Skin epidermis (tissue), 12 donors: Measurements from ENCODE around the gene KSR2.
"Not testable (repeated sequence)": the region's sequence is repeated elsewhere in the genome, so short reads cannot be mapped to it uniquely, and the experiment has no call there.

Source experiments
- H3K27ac ChIP-seq, 21 experiments: fragments of 200-600 bp; sonication (generic) in 11 of 21; one replicate each; pipeline ENCODE4 v1.5.0; 2020; ENCODE audit warnings: mild to moderate bottlenecking in 3 of 21, inconsistent platforms in 2 of 21, moderate library complexity in 2 of 21
- H3K4me3 ChIP-seq, 7 experiments: fragments of 200-600 bp; sonication (generic) in 2 of 7; one replicate each; pipeline ENCODE4 v1.5.0; 2020; ENCODE audit warnings: inconsistent platforms in 2 of 7, mild to moderate bottlenecking in 2 of 7, moderate library complexity in 1 of 7

The KSR2 gene

GRCh38 chr12:117790948-117791347, 177.8 kb downstream of the KSR2 start:
- H3K4me3 ChIP-seq: no peak overlapping the region
- no peak overlapping the region for H3K27ac ChIP-seq

DNA sequence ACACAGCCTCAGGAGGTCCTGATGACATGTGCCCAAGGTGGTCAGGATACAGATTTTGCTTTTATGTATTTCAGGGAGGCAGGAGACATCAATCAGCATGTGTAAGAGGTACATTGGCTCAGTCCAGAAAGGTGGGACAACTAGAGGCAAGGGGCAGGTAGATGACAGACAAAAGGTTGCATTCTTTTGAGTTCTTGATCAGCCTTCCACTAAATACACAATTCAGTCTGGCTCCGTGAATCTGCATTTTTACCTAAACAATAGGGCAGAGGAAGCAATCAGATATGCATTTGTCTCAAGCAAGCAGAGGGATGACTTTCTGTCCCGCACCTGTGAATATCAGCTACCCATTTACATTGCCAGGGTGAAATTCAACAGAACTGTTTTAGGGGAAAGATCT, 178.6 kb downstream of the KSR2 start:
- H3K4me3 ChIP-seq: no peak overlapping the region
- no peak overlapping the region for H3K27ac ChIP-seq

- Histone ChIP-seq H3K4me3 (no peak overlapping the region), H3K27ac (no peak overlapping the region)
Observed at GRCh38 chr12:117789195-117789912, 179.4 kb downstream of the KSR2 start.

DNA sequence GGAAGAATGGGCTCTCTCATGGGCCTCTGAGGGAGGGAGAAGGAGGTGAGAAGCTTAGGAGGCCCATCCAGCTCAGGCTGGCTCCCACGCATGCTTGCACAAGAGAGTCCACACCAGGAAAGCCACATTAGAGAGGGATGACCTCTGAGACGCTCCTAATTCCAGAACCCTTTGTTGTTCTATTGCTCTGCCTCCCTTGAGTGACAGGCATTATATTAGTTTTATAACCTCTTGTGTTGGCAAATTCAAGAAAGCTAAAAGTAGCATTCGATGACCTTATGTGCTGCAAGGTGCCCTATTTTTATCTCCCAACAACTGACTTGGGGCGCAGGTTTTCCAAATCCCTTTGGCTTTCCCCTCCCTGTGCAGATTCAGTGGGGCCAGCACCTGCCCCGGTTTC, 190.1 kb downstream of the KSR2 start:
- Histone ChIP-seq H3K4me3 (no peak overlapping the region), H3K27ac (no peak overlapping the region)

DNA sequence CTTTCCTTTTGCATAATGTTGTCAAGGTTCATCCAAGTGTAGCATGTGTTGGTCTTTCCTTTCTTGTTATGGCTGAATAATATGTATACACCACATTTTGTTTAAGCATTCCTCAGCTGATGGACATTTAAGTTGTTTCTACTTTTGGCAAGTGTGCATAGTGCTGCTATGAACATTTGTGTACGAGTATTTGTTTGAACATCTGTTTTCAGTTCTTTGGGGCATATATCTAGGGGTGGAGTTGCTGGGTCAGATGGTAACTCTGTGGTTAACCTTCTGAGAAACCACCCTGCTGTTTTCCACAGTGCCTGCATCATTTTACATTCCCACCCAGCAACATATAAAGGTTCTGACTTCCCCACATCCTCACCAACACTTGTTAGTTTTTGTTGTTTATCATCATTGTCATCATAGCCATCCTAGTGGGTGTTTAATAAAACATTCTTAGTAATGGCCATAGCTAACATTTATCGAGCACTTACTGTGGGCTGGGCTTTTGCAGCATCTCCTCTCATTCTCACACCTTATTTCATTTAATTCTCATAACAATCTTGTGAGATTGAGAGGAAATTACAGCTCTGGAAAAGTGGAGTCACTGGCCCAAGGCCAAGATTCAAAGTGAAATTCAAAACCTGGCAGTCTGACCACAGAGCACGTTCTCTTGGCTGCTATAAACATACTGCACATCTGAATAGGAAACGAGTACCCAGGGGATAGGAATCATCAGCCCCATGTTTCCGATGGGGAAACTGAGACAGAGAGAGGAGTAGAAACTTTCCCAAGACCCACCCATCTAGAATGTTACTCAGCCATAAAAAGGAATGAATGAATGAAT, 193.6 kb downstream of the KSR2 start:
- Histone ChIP-seq H3K4me3 (no peak overlapping the region), H3K27ac (no peak overlapping the region)

- no peak overlapping the region for H3K27ac ChIP-seq
- no peak overlapping the region for H3K4me3 ChIP-seq
Observed at GRCh38 chr12:117768860-117769259, 199.9 kb downstream of the KSR2 start.

DNA sequence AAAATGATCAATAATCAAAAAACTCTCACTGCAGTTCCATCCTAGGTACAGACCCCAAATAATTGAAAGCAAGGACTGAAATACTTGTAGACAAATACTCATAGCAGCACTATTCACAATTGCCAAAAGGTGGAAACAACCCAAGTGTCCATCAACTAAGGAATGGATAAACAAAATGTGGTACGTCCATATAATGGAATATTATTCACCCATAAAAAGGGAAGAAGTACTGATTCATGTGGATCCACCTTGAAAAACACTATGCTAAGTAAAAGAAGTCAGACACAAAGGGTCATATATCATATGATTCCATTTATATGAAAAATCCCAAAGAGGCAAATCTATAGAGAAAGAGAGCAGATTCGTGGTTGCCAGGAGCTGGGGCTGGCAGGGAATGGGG, 202.8 kb downstream of the KSR2 start:
- Histone ChIP-seq H3K4me3 (no peak overlapping the region), H3K27ac (no peak overlapping the region)

DNA sequence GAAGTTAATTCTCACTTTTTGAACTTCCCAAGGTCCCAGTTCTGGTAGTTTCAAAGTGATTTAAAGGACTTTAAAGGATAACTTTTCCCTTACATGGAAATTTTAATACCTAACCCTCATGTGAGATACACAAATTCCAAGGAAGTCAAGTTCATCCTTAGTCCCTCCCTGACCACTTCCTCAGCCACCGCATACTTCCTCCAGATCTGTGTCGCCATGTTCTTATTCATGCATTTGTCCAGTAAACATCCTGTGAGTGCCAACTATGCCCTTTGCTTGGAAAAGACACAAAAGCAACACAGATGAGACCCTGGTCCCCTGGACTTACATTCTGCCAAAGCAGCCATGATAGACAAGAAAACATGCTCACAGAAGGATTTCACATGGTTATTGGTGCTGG, 206.6 kb downstream of the KSR2 start:
- Histone ChIP-seq H3K4me3 (no peak overlapping the region), H3K27ac (no peak overlapping the region)

DNA sequence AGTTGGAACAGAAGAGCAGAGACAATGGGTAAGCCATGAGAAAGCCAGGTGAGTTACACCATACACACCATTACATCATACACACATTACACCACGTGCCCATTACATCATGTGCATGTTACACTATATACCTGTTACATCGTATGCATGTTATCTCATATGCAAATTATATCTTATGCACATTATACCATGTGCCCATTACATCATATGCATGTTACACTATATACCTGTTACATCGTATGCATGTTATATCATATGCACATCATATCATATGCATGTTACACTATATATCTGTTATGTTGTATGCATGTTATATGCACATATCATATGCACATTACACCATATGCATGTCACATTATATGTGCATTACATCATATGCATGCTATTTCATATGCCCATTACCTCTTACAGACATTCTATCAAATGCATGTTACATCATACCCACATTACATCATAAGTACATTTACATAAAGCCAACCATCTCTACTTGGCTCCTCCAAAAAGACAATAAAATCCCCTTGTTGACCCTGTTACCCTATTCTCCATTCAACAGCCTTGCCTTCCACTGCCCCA, 207.2 kb downstream of the KSR2 start:
- no peak overlapping the region for H3K4me3 ChIP-seq

DNA sequence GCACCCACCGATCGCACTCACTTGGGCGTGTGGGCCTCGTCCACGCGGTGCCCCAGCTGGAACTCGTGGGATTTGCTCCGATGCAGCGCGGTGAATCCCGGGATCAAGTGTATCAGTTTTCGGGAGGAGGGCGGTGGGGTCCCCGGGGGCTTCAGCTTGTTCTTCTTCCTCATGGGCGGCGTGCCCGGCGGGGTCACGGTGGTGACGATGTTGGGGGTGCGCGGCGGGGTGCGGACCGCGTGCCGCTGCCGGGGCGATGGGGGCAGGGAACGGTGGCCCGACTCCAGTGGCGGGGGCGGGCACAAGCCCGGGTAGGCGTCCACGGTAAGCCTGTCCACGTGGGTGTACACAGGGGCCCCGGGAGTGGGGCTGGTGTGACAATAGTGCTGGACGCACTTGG, 207.8 kb downstream of the KSR2 start:
- H3K27ac ChIP-seq: no peak overlapping the region
- H3K4me3 ChIP-seq: no peak overlapping the region

More for the DNA sequence above, 207.2 kb downstream of the KSR2 start:
- no peak overlapping the region for H3K27ac ChIP-seq

- no peak overlapping the region for H3K4me3 ChIP-seq
- no peak overlapping the region for H3K27ac ChIP-seq
Observed at GRCh38 chr12:117750657-117751056, 218.1 kb downstream of the KSR2 start.

DNA sequence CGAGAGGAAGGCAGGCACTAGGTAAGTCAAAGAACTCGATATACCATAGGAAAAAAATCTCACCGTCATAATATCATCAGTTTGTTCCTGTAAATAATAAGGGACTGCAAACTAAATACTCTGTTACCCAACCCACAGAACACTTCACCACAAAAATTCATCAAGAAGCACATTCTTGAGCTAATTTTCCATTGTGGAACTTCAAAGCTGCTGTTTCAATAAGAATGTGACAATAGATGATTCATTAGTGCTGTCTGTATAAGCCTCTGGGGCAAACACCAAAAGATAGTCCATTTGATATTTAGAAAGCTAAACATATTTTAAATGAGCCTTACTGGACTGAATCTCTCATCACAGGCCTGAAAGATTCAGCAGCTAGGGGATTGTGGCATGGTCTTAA, 219.4 kb downstream of the KSR2 start:
- peak overlapping the region in 2 of 21 experiments; percentile 47 to 50 for H3K27ac ChIP-seq
- H3K4me3 ChIP-seq: no peak overlapping the region

DNA sequence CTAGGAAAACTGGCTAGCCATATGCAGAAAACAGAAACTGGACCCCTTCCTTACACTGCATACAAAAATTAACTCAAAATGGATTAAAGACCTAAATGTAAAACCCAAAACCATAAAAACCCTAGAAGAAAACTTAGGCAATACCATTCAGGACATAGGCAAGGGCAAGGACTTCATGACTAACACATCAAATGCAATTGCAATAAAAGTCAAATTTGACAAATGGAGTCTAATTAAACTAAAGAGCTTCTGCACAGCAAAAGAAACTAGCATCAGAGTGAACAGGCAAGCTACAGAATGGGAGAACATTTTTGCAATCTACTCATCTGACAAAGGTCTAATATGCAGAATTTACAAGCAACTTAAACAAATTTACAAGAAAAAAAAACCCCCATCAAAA, 222.4 kb downstream of the KSR2 start:
- not testable (repeated sequence) for H3K4me3 ChIP-seq, H3K27ac ChIP-seq

GRCh38 chr12:117744418-117744817, 224.4 kb downstream of the KSR2 start:
- no peak overlapping the region for H3K27ac ChIP-seq
- H3K4me3 ChIP-seq: no peak overlapping the region

DNA sequence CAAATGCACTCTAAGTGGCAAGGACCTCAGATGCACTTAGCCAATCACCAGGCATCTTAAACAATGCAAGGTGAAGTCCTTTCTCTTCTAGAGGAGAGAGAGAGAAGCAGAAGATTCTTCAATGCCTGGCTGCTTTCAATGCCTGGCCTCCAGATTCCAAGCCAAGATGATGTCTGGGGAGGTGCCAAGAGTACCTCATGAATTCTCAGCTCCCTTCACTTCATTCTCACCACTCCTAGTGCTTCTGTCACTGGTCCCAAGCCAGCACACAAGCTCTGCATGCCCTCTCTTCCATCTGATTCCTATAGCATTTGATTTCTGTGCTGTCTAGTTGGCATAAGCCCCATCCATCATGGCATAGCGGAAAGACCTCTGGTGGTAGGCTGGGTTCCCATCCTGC, 225.0 kb downstream of the KSR2 start:
- Histone ChIP-seq H3K27ac (no peak overlapping the region), H3K4me3 (no peak overlapping the region)

DNA sequence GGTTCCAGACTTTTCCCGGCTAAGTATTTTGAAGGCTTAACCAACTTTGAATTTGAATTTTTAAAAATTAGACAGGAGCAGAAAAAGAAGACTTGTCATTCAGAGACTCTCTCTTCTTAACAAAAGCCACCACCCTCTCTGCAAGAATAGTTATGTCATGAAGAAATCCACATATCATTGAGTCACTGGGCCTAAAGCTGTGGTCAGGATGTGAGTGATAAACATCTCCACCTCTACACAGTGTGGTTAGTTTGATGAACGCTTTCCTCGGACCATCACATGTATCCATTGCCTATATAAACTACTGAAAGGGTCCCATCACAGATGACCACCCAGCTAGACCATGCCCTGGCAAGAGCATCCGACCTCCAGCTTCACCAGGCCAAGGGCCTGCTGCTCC, 226.1 kb downstream of the KSR2 start:
- no peak overlapping the region for H3K4me3 ChIP-seq
- H3K27ac ChIP-seq: no peak overlapping the region

GRCh38 chr12:117738233-117738632, 230.6 kb downstream of the KSR2 start:
- H3K27ac ChIP-seq: no peak overlapping the region
- H3K4me3 ChIP-seq: no peak overlapping the region

DNA sequence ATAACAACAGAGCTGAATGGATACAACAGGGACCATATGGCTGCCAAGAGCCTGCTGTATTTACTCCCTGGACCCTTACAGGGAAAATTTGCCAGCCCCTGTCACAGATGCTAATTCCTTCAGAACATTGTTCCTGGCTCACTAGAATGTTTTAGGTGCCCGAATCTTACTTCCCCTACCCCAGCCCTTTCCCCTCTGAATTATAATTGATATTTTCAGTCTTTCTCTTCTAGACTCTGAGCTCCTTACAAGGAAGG, 235.3 kb downstream of the KSR2 start:
- Histone ChIP-seq H3K27ac (no peak overlapping the region), H3K4me3 (no peak overlapping the region)

- Histone ChIP-seq H3K27ac (no peak overlapping the region), H3K4me3 (no peak overlapping the region)
Observed at GRCh38 chr12:117732761-117733548, 235.8 kb downstream of the KSR2 start.

DNA sequence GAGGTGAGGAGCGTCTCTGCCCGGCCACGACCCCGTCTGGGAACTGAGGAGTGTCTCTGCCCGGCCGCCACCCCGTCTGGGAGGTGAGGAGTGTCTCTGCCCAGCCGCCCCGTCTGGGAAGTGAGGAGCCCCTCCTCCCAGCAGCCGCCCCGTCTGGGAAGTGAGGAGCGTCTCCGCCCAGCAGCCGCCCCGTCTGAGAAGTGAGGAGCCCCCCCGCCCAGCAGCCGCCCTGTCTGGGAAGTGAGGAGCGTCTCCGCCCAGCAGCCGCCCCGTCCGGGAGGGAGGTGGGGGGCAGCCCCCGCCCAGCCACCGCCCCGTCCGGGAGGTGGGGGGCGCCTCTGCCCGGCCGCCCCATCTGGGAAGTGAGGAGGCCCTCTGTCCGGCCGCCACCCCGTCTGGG, 237.7 kb downstream of the KSR2 start:
- not testable (repeated sequence) for H3K27ac ChIP-seq, H3K4me3 ChIP-seq

GRCh38 chr12:117727301-117727700, 241.5 kb downstream of the KSR2 start:
- no peak overlapping the region for H3K27ac ChIP-seq
- no peak overlapping the region for H3K4me3 ChIP-seq
